NCI-H2029 (cell line): ENCODE measurements around the gene MSGN1.
"Not testable (repeated sequence)": the region's sequence is repeated elsewhere in the genome, so short reads cannot be mapped to it uniquely, and the experiment has no call there.

Source experiments
- DNase-seq: peaks from one replicate; lab custom pipeline; 2025; lab: John Stamatoyannopoulos, UW

The MSGN1 gene

DNA sequence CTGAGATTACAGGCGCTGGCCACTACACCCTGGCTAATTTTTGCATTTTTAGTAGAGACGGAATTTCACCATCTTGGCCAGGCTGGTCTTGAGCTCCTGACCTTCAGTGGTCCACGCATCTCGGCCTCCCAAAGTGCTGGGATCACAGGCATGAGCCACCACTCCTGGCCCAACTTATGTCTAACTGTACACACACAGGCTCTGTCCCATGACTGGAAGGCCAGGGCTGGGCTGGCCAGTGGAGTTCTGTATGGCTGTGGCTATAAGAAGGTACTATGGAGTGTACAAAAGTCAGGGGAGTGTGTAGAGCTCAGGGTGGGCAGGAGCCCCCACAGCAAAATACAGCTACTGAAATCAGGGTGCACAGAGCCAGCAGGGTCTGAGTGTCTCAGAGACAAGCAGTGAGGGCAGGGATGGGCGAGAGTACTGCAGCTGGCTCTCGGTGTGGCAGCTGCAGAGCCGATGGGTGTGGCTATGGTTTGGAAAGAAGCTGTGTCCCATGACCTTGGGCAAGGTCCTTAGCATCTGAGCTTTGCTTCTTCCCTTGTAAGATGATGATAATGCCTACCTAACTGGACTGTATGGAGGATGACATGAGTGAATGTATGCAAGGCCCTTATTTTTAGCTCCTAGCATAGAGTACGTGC is 10.4 kb upstream of the MSGN1 start:
- DNase-seq, result no peak

DNA sequence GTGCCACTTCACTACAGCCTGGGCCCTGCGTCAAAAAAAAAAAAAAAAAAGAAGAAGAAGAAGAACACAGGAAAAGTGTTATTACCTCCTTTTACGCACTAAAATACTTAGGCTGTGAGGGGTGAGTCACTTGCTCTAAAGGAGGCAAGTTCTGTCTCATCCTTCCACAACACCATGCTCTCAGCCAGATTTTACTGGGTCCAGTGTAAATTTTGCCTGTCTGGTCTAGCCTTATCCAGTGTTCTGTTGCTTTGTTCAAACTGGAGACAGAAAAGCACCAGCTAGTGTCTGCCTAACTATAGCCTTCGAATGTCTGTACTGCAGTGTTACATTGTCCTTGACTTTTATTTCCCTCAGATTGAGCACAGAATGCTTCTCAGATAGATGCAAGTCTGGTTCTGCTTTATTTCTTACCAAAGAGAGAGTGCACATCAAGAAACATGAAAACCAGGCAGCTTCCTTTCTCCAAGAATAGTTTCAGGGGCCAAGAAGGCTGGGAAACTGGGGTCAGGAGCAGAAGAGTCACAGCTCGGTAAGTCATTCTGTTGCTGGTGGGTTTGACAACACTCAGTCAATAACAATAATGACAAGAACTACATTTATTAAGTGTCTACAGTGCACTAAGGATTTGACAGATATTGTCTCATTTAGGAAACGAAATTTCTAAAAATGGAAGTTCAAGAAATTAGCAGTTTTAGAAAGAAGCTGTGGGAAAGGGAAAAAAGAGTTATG is 3.1 kb upstream of the MSGN1 start:
- no peak for DNase-seq

DNA sequence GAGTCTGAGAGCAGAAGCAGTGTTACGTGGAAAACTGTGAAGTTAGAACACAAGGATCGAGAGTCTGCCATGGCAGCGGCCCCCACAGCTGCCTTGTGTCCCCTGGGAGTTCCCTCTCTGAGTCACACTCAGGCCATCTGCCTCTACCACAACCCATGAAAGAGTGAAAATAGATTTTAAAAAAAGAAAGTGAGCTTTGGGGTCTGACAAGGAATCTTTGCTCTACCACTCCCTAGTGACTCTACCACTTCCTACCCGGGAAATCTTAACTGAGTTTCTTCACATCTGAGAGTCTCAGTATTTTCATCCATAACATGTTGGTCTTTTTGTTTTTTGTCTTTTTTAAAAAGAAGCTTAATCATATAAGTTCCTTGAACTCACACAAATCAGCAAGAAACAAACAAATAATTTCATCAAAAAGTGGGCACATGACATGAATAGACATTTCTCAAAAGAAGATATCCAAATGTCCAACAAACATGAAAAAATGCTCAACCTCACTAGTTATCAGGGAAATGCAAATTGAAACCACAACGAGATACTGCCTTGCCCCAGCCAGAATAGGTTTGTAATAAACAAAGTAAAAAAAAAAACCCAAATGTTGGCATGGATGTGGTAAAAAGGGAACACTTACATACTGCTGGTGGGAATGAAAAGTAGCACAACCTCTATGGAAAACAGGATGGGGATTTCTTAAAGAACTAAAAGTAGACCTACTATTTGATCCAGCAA is 2.4 kb upstream of the MSGN1 start:
- DNase-seq, result no peak

DNA sequence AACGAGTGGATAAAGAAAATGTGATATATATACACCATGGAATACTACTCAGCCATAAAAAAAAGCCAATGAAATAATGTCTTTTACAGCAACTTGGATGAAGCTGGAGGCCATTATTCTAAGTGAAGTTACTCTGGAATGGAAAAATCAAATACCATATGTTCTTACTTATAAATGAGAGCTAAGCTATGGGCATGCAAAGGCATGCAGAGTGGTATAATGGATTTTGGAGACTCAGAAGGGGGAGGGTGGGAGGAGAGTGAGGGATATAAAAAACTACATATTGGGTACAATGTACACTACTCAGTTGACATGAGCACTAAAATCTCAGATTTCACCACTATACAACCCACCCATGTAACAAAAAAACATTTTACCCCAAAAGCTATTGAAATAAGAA is 1.7 kb upstream of the MSGN1 start:
- no peak for DNase-seq

- DNase-seq, result no peak
Measured at GRCh38 chr2:17815468-17816184, 634 bp upstream of the MSGN1 start.

GRCh38 chr2:17818235-17818815 is 2.1 kb downstream of the MSGN1 start:
- DNase-seq, result no peak

- no peak for DNase-seq
Measured at GRCh38 chr2:17821080-17821479, 4.8 kb downstream of the MSGN1 start.

DNA sequence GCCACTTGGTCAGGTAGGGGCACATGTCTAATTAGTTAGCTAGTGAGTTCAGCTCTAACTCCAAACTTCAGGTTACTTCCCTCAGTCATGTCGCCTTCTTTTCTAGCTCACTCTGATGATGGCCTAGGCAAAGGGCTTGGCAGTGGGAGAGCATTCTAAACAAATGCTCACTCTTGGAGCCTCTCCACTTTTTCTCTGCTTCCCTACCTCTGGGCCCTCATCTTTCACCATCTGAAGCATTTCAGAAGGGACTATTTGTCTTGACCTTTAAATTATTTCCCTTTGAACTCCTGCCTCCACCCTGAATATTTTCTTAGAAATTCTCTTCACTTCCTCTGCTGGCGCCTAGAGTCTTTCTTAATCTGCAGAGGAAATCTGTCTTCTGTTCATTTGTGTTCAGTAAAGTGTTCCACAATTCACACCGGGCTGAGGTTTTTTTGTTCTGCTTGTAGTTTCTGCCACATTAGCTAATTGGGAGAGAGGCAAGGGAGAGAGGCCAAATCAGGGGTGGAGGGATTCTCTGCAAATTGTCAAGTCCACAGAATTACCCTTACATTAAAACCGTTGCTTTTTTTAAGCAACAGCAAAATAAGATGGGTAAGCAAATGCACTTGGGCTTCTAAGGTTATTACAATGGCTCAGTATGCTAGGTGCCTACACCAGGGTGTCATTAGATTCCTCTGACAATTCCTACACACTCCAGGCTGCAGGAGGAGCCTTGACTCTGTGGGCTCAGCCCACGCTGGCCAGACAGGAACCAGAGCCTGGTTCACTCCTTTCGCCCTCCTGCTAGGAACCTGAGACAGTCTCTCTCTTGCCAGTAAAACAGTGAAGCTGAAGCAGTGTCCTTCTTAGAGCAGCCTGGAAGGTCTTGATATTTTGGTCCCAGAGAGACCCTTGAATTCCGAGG is 5.5 kb downstream of the MSGN1 start:
- DNase-seq, result no peak

DNA sequence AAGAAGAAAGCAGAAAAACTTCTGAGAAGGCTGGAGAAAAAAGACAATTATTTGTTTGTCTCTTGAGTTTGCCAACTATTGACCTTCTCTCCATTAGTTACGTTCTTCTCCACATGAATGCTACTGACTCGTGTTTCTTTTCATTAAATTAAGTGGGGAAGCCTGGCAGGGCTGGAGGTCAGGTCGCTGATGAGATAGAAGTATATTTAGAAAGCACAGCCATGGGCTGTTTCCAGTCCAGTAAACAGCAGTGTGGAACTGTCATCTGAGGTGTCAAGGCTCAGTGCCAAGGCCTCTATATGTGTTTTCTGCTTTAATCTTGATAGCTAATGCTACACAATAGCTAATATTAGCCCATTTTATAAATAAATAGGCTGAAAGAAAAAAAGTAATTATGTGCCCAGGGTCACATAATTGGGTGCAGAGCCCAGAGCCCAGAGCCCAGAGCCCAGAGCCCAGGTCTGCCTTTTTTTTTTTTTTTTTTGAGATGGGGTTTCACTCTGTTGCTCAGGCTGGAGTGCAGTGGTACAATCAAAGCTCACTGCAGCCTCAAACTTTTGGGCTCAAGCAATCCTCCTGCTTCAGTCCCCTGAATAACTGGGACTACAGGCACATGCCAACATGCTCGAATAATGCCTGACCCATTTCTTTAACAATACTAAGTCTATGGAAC is 6.3 kb downstream of the MSGN1 start:
- no peak for DNase-seq

GRCh38 chr2:17823646-17824045 is 7.4 kb downstream of the MSGN1 start:
- not testable (repeated sequence) for DNase-seq

DNA sequence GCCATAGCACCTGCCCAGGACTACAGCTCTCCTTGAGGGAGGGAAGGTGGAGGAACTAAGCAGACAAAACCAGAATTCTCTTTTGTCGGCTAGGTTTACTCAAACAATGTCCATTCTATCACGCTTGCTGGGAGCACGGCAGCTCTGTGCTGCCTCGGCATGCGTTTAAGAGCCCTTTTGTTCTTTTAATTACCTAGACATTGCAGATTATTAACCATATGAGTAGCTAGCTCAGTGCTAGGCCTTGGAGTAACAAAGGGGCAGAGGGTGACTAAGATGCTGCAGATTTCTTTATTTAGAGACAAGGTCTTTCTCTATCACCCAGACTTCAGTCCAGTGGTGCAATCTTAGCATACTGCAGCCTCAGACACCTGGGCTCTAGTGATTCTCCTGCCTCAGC is 11.1 kb downstream of the MSGN1 start:
- DNase-seq, result no peak

DNA sequence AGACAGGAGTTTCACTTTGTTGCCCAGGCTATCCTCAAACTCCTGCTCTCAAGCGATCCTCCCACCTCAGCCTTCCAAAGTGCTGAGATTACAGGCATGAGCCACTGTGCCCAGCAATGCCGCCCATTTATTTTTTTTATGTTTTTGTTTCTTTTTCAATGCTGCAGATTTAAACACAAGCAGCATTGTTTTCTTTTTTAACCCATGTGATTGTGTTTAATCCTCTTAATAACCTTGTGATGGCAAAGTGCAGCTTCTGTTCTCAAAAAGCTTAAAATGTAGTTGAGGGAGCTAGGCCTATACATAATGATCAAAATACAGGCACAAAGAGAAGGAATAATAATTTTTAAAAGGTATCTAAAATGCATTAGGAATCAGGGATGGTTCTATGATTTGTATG is 11.5 kb downstream of the MSGN1 start:
- no peak for DNase-seq

- peak; percentile 3 for DNase-seq
Measured at GRCh38 chr2:17830053-17831034, 14.1 kb downstream of the MSGN1 start.

- no peak for DNase-seq
Measured at GRCh38 chr2:17835516-17835915, 19.3 kb downstream of the MSGN1 start.

GRCh38 chr2:17839959-17840358 is 23.7 kb downstream of the MSGN1 start:
- no peak for DNase-seq

DNA sequence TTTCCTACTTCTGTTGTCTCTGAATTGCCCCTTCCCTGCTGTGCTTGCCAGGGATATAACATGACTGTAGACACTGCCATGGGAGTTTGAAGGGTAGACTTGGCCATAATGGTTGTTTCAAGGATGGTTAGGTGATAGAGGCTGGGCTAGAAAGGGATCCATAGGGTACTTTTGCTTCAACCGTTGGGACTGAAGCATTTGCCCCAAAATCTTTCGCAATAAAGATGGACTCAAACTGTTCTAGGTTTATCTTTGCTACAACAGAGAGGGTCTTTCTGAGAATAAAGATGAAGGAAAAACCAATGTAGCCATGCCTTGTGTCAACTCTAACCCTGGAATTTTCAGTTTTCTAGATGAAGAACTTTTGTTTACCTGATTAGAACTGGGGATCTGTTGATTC is 27.2 kb downstream of the MSGN1 start:
- no peak for DNase-seq

DNA sequence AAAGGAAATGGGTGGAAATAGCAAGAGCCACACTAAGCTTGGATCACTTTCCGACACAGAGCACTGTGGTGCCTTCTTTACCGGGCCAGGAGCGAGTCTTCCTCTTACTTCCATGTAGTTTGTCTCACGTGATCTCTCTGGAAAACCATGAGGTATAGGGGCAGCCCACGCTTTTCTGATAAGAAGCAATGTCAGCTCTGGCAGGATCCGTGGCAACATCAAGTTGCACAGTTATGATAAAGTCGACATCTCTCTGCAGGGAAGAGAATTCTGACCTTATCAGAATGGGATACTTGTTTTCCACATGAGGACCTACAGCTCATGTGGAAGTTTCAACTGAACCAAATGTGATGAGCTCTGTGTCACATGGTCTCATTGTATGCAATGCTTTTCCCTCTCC is 29.5 kb downstream of the MSGN1 start:
- DNase-seq, result no peak

- DNase-seq, result no peak
Measured at GRCh38 chr2:17846676-17847075, 30.4 kb downstream of the MSGN1 start.

DNA sequence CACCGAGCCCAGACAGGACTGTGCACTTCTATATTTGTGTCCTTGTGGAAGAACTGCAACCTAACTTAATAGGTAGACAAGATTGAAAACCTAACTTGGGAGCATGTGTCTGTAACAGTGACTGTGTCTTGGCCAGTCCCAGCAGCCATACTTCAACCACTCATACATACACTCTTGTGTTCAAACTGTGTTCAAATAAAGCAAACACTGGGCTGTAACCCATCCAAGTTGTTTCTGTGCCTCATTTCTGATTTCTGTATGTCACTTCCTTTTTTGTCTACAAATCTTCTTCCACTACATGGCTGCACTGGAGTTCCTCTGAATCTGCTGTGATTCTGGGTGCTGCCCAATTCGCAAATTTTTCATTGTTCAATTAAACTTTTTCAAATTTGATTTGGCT is 31.0 kb downstream of the MSGN1 start:
- DNase-seq, result no peak
